ENCODE measurements around the gene TOX3.

TOX3 gene

DNA sequence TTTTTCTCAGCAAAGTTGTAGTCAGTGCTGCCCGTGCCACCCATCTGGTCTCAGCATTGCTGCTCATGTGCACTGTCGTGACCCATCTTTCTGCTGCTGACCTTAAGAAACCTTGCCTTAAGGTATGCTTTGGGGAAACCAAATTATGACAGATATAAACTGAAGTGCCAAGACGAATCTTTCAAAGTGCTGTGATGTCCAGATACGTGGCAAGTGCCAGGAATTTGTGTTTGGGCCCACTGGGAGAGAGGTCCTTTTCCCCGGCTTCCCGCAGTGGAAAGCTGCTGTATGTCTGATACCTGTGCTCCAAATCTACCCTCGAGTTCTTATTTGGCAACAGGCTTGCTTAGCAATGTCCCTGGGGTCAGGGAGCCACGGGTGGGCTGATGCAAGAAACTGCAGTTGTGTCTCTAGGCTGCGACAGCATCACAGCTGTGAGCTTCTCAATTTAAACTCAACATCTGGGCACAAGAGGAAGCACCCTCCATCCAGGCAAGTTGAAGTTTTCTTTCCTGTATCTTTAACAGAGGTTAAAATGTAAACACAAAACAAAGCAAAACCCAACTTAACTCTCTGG, 30.3 kb upstream of the TOX3 start:
- H3K27ac ChIP-seq = no peak overlapping the region
- TF ChIP-seq, protein P1, sequence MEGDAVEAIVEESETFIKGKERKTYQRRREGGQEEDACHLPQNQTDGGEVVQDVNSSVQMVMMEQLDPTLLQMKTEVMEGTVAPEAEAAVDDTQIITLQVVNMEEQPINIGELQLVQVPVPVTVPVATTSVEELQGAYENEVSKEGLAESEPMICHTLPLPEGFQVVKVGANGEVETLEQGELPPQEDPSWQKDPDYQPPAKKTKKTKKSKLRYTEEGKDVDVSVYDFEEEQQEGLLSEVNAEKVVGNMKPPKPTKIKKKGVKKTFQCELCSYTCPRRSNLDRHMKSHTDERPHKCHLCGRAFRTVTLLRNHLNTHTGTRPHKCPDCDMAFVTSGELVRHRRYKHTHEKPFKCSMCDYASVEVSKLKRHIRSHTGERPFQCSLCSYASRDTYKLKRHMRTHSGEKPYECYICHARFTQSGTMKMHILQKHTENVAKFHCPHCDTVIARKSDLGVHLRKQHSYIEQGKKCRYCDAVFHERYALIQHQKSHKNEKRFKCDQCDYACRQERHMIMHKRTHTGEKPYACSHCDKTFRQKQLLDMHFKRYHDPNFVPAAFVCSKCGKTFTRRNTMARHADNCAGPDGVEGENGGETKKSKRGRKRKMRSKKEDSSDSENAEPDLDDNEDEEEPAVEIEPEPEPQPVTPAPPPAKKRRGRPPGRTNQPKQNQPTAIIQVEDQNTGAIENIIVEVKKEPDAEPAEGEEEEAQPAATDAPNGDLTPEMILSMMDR (conservative IDR thresholded peaks at IDR 0.05; ENCODE audit: low read depth) = no peak
- CTCF ChIA-PET = no interaction called here
- POLR2A ChIA-PET (ENCODE audit: low non-redundant PET) = no interaction called here
- DNase-seq (ENCODE audit: low spot score) = no peak

DNA sequence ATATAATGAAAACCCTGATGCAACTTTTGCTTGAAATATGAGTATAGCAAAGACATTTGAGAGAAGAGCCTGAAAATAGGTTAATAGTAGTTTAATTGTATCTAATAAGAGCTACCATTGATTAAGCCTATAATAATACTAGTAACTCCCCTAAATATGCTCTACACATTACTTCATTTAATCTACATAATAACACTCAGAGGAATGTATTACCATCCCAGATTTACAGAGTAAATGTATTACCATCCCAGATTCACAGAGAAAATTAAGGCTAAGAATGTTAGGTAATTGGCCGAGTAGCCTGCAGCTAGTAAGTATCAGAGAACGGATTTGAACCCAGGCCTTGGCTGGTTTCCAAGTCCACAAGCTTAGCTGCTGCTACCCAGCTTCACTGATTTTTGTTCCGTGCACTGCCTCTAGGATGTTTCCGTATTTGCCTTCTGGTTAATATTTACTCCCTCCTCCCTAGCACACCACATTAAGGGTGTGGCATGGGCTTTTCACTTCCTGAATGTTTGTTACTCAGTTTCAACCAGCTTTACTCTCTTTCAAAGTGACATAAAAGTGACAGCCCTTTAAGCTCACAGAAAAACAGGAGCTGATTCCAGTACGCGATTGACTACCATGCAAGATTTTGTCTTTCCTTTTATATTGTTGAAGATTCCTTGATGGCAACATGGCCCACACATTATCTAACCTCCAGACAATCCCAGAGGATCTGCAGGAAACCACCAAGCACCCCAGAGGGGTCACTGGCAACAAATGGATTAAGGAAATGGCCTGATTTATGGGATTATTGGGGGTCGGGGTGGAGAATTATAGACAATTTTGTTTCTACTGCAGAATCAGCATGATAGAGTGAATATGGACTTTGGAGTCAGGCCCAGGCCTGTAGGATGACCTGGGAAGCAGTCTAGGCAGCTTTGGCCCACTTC, 26.7 kb upstream of the TOX3 start:
- DNase-seq (ENCODE audit: low spot score) = no peak
- ChIA-PET POLR2A (ENCODE audit: low non-redundant PET) (no interaction called here), CTCF (no interaction called here)
- H3K27ac ChIP-seq = no peak overlapping the region
- TF ChIP-seq, protein P1 (conservative IDR thresholded peaks at IDR 0.05; ENCODE audit: low read depth) = no peak

DNA sequence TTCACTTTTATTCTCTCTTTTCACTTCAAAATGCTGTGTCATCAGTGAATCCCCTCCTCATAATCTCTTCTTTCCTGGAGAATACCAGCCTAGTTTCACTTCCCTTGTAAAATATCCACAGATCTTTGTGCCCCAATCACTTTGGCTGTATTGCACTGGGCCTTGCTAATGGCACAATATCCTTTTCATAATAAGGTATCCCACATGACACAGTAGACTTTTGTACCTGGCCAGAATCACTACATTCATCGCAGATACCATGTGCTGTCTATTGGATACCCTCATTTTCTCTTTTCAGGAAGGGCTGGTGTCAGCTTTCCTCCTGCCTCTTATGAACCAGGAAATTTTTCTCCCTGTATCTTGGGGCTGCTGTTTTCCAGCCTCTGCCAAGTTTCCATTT, 25.7 kb upstream of the TOX3 start:
- H3K27ac ChIP-seq = no peak overlapping the region
- ChIA-PET CTCF (no interaction called here), POLR2A (ENCODE audit: low non-redundant PET) (no interaction called here)
- no peak for DNase-seq (ENCODE audit: low spot score)
- TF ChIP-seq, protein P1 (conservative IDR thresholded peaks at IDR 0.05; ENCODE audit: low read depth) = no peak

DNA sequence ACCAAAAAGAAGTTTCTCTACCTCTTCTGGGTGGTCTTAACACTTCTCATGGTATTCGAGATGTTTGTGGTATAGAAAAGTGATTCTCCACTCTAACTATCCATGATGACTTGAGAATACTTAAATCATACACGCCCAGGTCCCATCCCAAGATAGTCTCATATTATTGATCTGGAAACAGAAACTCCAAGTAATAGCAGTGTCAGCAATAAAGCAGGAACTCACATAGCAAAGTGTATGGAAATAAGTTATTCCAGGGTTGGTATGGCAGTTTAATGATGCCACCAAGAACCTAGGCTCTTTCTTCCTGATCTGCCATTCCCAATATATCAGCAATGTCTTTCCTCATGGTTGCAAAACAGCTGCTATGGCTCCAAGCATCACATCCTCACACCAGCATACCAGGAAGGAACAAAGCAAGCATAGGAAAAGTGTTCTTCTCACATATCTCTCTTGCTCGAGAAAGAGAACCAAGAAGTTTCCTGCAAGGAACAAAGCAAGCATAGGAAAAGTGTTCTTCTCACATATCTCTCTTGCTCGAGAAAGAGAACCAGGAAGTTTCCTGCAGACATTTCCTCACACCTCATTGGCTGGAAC, 23.6 kb upstream of the TOX3 start:
- POLR2A ChIA-PET (ENCODE audit: low non-redundant PET) = no interaction called here
- no peak overlapping the region for H3K27ac ChIP-seq
- CTCF ChIA-PET = no interaction called here
- DNase-seq (ENCODE audit: low spot score) = no peak
- TF ChIP-seq, protein P1 (conservative IDR thresholded peaks at IDR 0.05; ENCODE audit: low read depth) = no peak

DNA sequence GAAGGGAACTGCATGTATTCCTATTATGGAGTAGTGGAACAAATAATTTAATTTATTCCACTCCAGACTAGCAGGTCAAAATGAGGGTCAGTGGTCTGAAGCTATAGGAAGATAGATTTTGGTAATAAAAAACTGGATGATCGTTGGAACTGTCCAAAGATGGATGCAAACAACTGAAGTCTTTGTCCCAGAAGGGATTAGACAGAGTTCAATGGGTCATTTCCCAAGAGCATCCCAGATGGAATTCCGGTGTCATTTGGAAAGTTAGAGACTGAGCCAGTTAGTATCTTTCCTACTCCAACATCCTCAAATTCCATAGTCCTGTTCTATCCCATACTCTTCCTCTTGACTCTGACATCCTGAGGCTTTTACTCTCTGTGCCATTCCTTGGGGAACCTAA, 22.8 kb upstream of the TOX3 start:
- POLR2A ChIA-PET (ENCODE audit: low non-redundant PET) = no interaction called here
- TF ChIP-seq, protein P1 (conservative IDR thresholded peaks at IDR 0.05; ENCODE audit: low read depth) = no peak
- no peak for DNase-seq (ENCODE audit: low spot score)
- no peak overlapping the region for H3K27ac ChIP-seq
- CTCF ChIA-PET = no interaction called here

DNA sequence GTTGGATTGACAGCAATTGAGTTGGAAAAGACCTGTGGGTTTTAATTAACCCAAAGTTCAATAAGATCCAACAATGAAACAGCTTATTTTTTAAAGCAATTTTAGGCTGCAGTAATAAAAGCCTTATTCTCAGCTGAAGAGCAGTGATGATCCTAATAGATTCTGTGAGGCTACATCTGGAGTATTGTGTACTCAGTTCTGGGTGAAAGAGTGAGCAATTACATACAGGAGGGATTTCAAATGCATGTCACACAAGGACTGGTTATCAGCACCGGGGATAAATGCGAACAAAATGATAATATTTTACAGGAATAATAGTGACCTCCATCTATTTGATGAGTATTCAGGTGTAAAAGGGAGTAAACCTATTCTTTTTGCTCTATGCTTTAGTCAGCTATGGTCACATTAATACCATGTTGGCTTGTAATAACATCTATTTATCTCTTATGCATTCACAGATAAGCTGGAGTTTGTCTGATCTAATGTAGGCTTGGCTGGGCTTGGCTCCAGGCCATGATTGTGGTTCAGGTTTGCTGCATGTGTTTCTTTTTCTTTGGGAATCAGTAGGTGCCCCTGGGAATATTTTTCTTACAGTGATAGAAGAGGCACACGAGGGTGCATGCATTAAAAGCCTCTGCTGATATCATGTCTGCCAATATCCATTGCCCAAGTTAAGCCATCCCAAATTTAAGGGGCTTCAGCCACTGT, 22.2 kb upstream of the TOX3 start:
- H3K27ac ChIP-seq = no peak overlapping the region
- POLR2A ChIA-PET (ENCODE audit: low non-redundant PET) = no interaction called here
- CTCF ChIA-PET = no interaction called here
- no peak for DNase-seq (ENCODE audit: low spot score)
- TF ChIP-seq, protein P1 (conservative IDR thresholded peaks at IDR 0.05; ENCODE audit: low read depth) = no peak

Measured in RWPE1 (cell line).